ENCODE measurements around the gene LSM5. TPM values are rescaled to one million over a fixed set of nuclear protein-coding genes. Genes with fewer than 3 reads are reported as not detected.

LSM5 gene
- total RNA-seq, 1 experiment from 2014 or later, result 81.0 TPM

DNA sequence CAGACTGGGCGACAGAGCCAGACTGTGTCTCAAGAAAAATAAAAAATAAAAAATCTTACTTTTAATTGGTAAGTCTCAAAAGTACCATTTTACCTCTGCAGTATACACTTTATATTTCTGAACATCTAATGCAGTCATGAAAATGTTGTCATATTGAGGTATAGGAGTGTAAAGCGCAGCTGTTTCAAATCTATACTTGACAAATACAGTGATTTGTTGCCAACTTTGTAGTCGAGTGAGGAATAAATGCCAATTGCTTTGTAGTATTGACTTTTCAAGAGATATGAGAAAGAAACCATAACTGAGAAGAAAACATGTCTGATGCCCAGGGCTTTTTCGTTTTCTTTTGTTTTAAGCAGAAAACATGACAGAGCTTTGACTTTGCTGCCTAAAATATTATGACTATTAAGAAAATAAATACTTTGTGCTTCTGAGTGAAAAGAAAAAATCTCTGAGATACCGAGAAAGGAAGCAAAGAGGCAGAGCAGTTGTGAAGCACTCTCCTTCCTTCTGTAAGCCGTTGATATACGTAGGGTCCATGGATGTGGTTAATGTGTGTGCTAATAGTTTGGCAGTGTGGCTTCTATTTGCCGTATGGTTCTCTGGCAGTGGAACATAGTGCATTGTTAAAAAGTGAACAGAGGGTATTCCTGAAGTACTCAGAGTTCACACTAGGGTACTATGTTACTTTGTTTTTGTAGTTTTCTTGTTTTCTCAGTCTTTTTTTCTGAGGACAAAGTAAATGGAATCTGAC is 43.3 kb upstream of the LSM5 start (continued):
- TF ChIP-seq CEBPB (IDR thresholded peaks at IDR 0.05; ENCODE audit: low read depth) (no peak), RAD21 (IDR thresholded peaks at IDR 0.05; ENCODE audit: low read depth) (no peak), YY1 (IDR thresholded peaks at IDR 0.05; ENCODE audit: extremely low read depth, insufficient replicate concordance, low read depth, low read length) (no peak), ZFX (IDR thresholded peaks at IDR 0.05) (no peak), ATF3 (IDR thresholded peaks at IDR 0.05) (no peak), SRF (IDR thresholded peaks at IDR 0.05; ENCODE audit: low read depth) (no peak), FOSL1 (IDR thresholded peaks at IDR 0.05; ENCODE audit: low read depth) (no peak)

- intact Hi-C loops (cut with micrococcal nuclease), result no loop called here
- TF ChIP-seq SRF (IDR thresholded peaks at IDR 0.05; ENCODE audit: low read depth), result no peak
- TF ChIP-seq JUND (IDR thresholded peaks at IDR 0.05), result no peak
- TF ChIP-seq EZH2 (IDR thresholded peaks at IDR 0.05), result no peak
- TF ChIP-seq ZBTB33 (IDR thresholded peaks at IDR 0.05; ENCODE audit: extremely low read depth, insufficient replicate concordance, low read length), result no peak
- TF ChIP-seq CBX3 (IDR thresholded peaks at IDR 0.05; ENCODE audit: low read depth), result no peak
- no peak for TF ChIP-seq EGR1 (IDR thresholded peaks at IDR 0.05; ENCODE audit: low read depth)
- no peak for TF ChIP-seq ATF3 (IDR thresholded peaks at IDR 0.05)
- no peak for TF ChIP-seq CTCF (IDR thresholded peaks at IDR 0.05 in 2 of 3, conservative IDR thresholded peaks at IDR 0.05 in 1 of 3; ENCODE audit: borderline replicate concordance in 1 of 3, insufficient read depth in 1 of 3, low read depth in 2 of 3, low read length in 2 of 3)
- no peak for TF ChIP-seq TCF7L2 (IDR thresholded peaks at IDR 0.05; ENCODE audit: borderline replicate concordance, extremely low read depth, insufficient read depth, insufficient read length)
- no peak for TF ChIP-seq CEBPB (IDR thresholded peaks at IDR 0.05; ENCODE audit: low read depth)
- TF ChIP-seq MAX (IDR thresholded peaks at IDR 0.05), result no peak
- TF ChIP-seq RAD21 (IDR thresholded peaks at IDR 0.05; ENCODE audit: low read depth), result no peak
- no peak for TF ChIP-seq EZH2phosphoT487 (IDR thresholded peaks at IDR 0.05; ENCODE audit: borderline replicate concordance)
- TF ChIP-seq SIN3A (IDR thresholded peaks at IDR 0.05; ENCODE audit: low read depth), result no peak
- POLR2A ChIA-PET, result interaction anchor here (0.6 kb wide), 1 partner anchor 94 kb away, joined by 3 read pairs; no protein-coding TSS in a partner anchor
- H2AFZ ChIP-seq (ENCODE audit: low read depth, low read length, poor library complexity, severe bottlenecking), result no peak overlapping the region
- peaks cover 35% of the 10 kb centered on the region for H3K79me2 ChIP-seq (ENCODE audit: insufficient read depth, low read length)
- ATAC-seq, result no peak
- H3K4me3 ChIP-seq (replicated peaks in 1 of 2; ENCODE audit: low read depth in 1 of 2, low read length in 2 of 2), result no peak overlapping the region
- H3K4me2 ChIP-seq (ENCODE audit: low read length), result no peak overlapping the region
- peaks cover 11 to 15% of the 10 kb centered on the region in 2 experiments for H3K4me1 ChIP-seq (ENCODE audit: control insufficient read depth in 1 of 2, insufficient read depth in 2 of 2, low read length in 2 of 2)
- H4K20me1 ChIP-seq (ENCODE audit: insufficient read depth), result 0 out of 2 replicates have a peak, but pooled peaks cover 11% of the 10 kb centered on the region
- no peak overlapping the region for H3K9ac ChIP-seq (ENCODE audit: low read length)
- BruUV-seq (replicated peaks), result no TSS peak
- H3K27me3 ChIP-seq (ENCODE audit: insufficient read depth, low read length), result no peaks in the 10 kb centered on the region
- H3K27ac ChIP-seq (ENCODE audit: low read depth, low read length), result no peak overlapping the region
- no peaks in the 10 kb centered on the region for H3K9me2 ChIP-seq (ENCODE audit: insufficient read depth)
- no peaks in the 10 kb centered on the region for H3K9me3 ChIP-seq (ENCODE audit: control insufficient read depth in 1 of 2, insufficient read depth in 1 of 2, low read depth in 1 of 2, low read length in 2 of 2)
- CTCF ChIA-PET, result no interaction called here
- RAD21 ChIA-PET (ENCODE audit: low non-redundant PET in 1 of 2, low total read pairs in 2 of 2, uncharacterized antibody in 2 of 2, unreplicated experiment in 2 of 2), result no interaction called here
- H3K36me3 ChIP-seq (ENCODE audit: control insufficient read depth in 1 of 2, insufficient read depth in 2 of 2, low read length in 2 of 2), result no peaks in the 10 kb centered on the region
- no peak for DNase-seq (ENCODE audit: low read depth, low spot score)
Measured at GRCh38 chr7:32532716-32533115, 42.5 kb upstream of the LSM5 start.

Data from HCT116 (cell line).